Caco-2 (cell line): ENCODE measurements around the gene MAST4. TPM values are rescaled to one million over a fixed set of nuclear protein-coding genes. Genes with fewer than 3 reads are reported as not detected.

Experiments used
- BruUV-seq: library from RNA; stranded (reverse); fragments of 400-500 nt; replicated peaks from 2 replicates; lab custom pipeline; 2021; lab: Mats Ljungman, UMichigan
- CTCF ChIA-PET: fragments of 300-600 bp; sonication (Branson Sonifier 250); formaldehyde crosslinking; loops from one replicate; lab custom pipeline; 2022; ENCODE audit warnings: antibody characterized with exemption; lab: Charles Lee
- POLR2A ChIA-PET: fragments of 300-600 bp; sonication (Branson Sonifier 250); formaldehyde crosslinking; loops from one replicate; lab custom pipeline; 2022; ENCODE audit warnings: antibody characterized with exemption; lab: Charles Lee
- DNase-seq, 2 experiments: peaks; one replicate each; pipeline versions ENCODE4 v3.0.0 to v3.0.0-alpha.2; 2020 to 2022
- H3K27me3 ChIP-seq: replicated peaks from 2 replicates; pipeline ENCODE4 v1.6.0; 2011; ENCODE audit warnings: low read length; ENCODE audit not compliant: control insufficient read depth, insufficient read depth
- H3K36me3 ChIP-seq: 2 replicates; pipeline ENCODE4 v1.5.1; 2011; ENCODE audit warnings: low read length; ENCODE audit not compliant: control insufficient read depth, insufficient read depth
- H3K4me1 ChIP-seq: fragments of 250-450 bp; sonication (Bioruptor Pico); 2 replicates; pipeline ENCODE4 v1.5.1; 2020; ENCODE audit warnings: mild to moderate bottlenecking
- H3K4me3 ChIP-seq: 2 replicates; pipeline ENCODE4 v1.5.1; 2011; ENCODE audit warnings: low read depth, mild to moderate bottlenecking, control low read depth, low read length
- H3K9me3 ChIP-seq: fragments of 250-450 bp; sonication (Bioruptor Pico); 2 replicates; pipeline ENCODE4 v1.5.1; 2020; ENCODE audit warnings: mild to moderate bottlenecking, moderate library complexity
- H3K27ac Mint-ChIP-seq: one replicate; pipeline ENCODE4 v1.8.0; 2022; ENCODE audit warnings: mixed read lengths; ENCODE audit not compliant: unreplicated experiment
- H3K27me3 Mint-ChIP-seq: one replicate; pipeline ENCODE4 v1.8.0; 2022; ENCODE audit warnings: mixed read lengths; ENCODE audit not compliant: insufficient read depth, unreplicated experiment
- H3K36me3 Mint-ChIP-seq: one replicate; pipeline ENCODE4 v1.8.0; 2022; ENCODE audit warnings: mild to moderate bottlenecking, mixed read lengths; ENCODE audit not compliant: insufficient read depth, unreplicated experiment
- H3K4me1 Mint-ChIP-seq: one replicate; pipeline ENCODE4 v1.8.0; 2022; ENCODE audit warnings: low read depth, mixed read lengths; ENCODE audit not compliant: unreplicated experiment
- H3K4me3 Mint-ChIP-seq: one replicate; pipeline ENCODE4 v1.8.0; 2022; ENCODE audit warnings: mild to moderate bottlenecking, moderate library complexity, mixed read lengths; ENCODE audit not compliant: unreplicated experiment
- H3K9me3 Mint-ChIP-seq: one replicate; pipeline ENCODE4 v1.8.0; 2022; ENCODE audit warnings: mixed read lengths; ENCODE audit not compliant: unreplicated experiment
- CTCF ChIP-seq, 2 experiments: fragments of 200-600 bp in 1 of 2; IDR thresholded peaks; 1 replicate in 1 of 2; 2 replicates in 1 of 2; pipeline versions ENCODE4 v1.5.1 to v1.8.0; 2011 to 2022; ENCODE audit warnings: antibody characterized with exemption in 1 of 2, control low read depth in 1 of 2, inconsistent platforms in 1 of 2, low read depth in 1 of 2, low read length in 1 of 2, mild to moderate bottlenecking in 1 of 2, moderate library complexity in 1 of 2; ENCODE audit not compliant: insufficient read depth in 1 of 2, severe bottlenecking in 1 of 2, unreplicated experiment in 1 of 2
- intact Hi-C: fragments of 100-400 bp; cut with micrococcal nuclease; formaldehyde crosslinking; loops from one replicate; pipeline ENCODE4 v1.10.0; 2022; ENCODE audit not compliant: unreplicated experiment
- total RNA-seq: library from RNA; stranded (reverse); gene quantifications from 2 replicates; pipeline ENCODE4 v1.2.3, GENCODE V29; 2022

Gene MAST4
- total RNA-seq, 1 experiment from 2014 or later: 17.8 TPM

- DNase-seq: no peak
- no TSS peak for BruUV-seq
- peaks cover 3% of the 10 kb centered on the region for H3K27me3 Mint-ChIP-seq
- CTCF ChIA-PET: no interaction called here
- H3K36me3 Mint-ChIP-seq: no peaks in the 10 kb centered on the region
- Histone ChIP-seq H3K27me3 (no peaks in the 10 kb centered on the region; the same call in none of the 2 replicates), H3K9me3 (no peaks in the 10 kb centered on the region), H3K36me3 (no peaks in the 10 kb centered on the region), H3K4me1 (no peaks in the 10 kb centered on the region), H3K4me3 (no peak overlapping the region)
- intact Hi-C loops: no loop called here
- TF ChIP-seq CTCF (IDR thresholded peaks at IDR 0.05; ENCODE audit: insufficient read depth in 1 of 2, low read depth in 1 of 2, low read length in 1 of 2, severe bottlenecking in 1 of 2, unreplicated experiment in 1 of 2): no peak
- no peak overlapping the region for H3K27ac Mint-ChIP-seq
- H3K4me3 Mint-ChIP-seq: no peak overlapping the region
- no peaks in the 10 kb centered on the region for H3K4me1 Mint-ChIP-seq
- POLR2A ChIA-PET: no interaction called here
- H3K9me3 Mint-ChIP-seq: peaks cover 10% of the 10 kb centered on the region
Observed at GRCh38 chr5:66952153-66952552, 356.0 kb downstream of the MAST4 start.

GRCh38 chr5:66956439-66956838 is 360.2 kb downstream of the MAST4 start:
- no TSS peak for BruUV-seq
- Mint-ChIP-seq H3K36me3 (no peaks in the 10 kb centered on the region), H3K4me3 (no peak overlapping the region), H3K27me3 (peaks cover 2% of the 10 kb centered on the region), H3K4me1 (peaks cover 8% of the 10 kb centered on the region), H3K27ac (no peak overlapping the region), H3K9me3 (peaks cover 6% of the 10 kb centered on the region)
- CTCF ChIA-PET: no interaction called here
- intact Hi-C loops: no loop called here
- no peaks in the 10 kb centered on the region for H3K36me3 ChIP-seq
- no peak for DNase-seq
- H3K4me1 ChIP-seq: peaks cover 21% of the 10 kb centered on the region; the same call in 1 of the 2 replicates
- no peak overlapping the region for H3K4me3 ChIP-seq
- TF ChIP-seq CTCF (IDR thresholded peaks at IDR 0.05; ENCODE audit: insufficient read depth in 1 of 2, low read depth in 1 of 2, low read length in 1 of 2, severe bottlenecking in 1 of 2, unreplicated experiment in 1 of 2): no peak
- no peaks in the 10 kb centered on the region for H3K9me3 ChIP-seq
- H3K27me3 ChIP-seq: no peaks in the 10 kb centered on the region; the same call in none of the 2 replicates
- POLR2A ChIA-PET: no interaction called here

- no TSS peak for BruUV-seq
- H3K4me1 Mint-ChIP-seq: peaks cover 8% of the 10 kb centered on the region
- H3K27ac Mint-ChIP-seq: no peak overlapping the region
- ChIA-PET POLR2A (no interaction called here), CTCF (no interaction called here)
- no peak overlapping the region for H3K4me3 Mint-ChIP-seq
- no peaks in the 10 kb centered on the region for H3K27me3 Mint-ChIP-seq
- H3K36me3 Mint-ChIP-seq: no peaks in the 10 kb centered on the region
- Histone ChIP-seq H3K4me3 (no peak overlapping the region), H3K4me1 (peaks cover 21% of the 10 kb centered on the region; the same call in 1 of the 2 replicates), H3K9me3 (no peaks in the 10 kb centered on the region), H3K36me3 (no peaks in the 10 kb centered on the region), H3K27me3 (no peaks in the 10 kb centered on the region; the same call in 1 of the 2 replicates)
- intact Hi-C loops: no loop called here
- TF ChIP-seq CTCF (IDR thresholded peaks at IDR 0.05; ENCODE audit: insufficient read depth in 1 of 2, low read depth in 1 of 2, low read length in 1 of 2, severe bottlenecking in 1 of 2, unreplicated experiment in 1 of 2): no peak
- DNase-seq: no peak
- H3K9me3 Mint-ChIP-seq: no peaks in the 10 kb centered on the region
Observed at GRCh38 chr5:66958201-66958979, 362.2 kb downstream of the MAST4 start.
